ENCODE measurements around the gene RACK1. TPM values are rescaled to one million over a fixed set of nuclear protein-coding genes. Genes with fewer than 3 reads are reported as not detected.

Gene RACK1
- total and polyA plus RNA-seq, 4 donors = 1,370 to 2,875 (median 1,528) TPM

- H3K4me3 ChIP-seq (ENCODE audit: low read depth, low read length) = no peak overlapping the region
- H3K36me3 ChIP-seq (ENCODE audit: control insufficient read depth, insufficient read depth, low read length) = no peaks in the 10 kb centered on the region
- no CpG with 5 or more reads among the region's 4 CpGs for WGBS (ENCODE audit: insufficient coverage)
- no peaks in the 10 kb centered on the region for H3K9me3 ChIP-seq (ENCODE audit: control insufficient read depth, insufficient read depth, low read length)
- H3K27ac ChIP-seq (ENCODE audit: low read depth, low read length) = no peak overlapping the region
- peaks cover 49% of the 10 kb centered on the region for H3K27me3 ChIP-seq (ENCODE audit: control insufficient read depth, insufficient read depth, low read length)
- peaks cover 20% of the 10 kb centered on the region for H3K4me1 ChIP-seq (ENCODE audit: control insufficient read depth, insufficient read depth, low read length)
- DNase-seq (ENCODE audit: low read depth in 4 of 6, low spot score in 6 of 6) = no peak
These were observed 42.9 kb downstream of the RACK1 start for GRCh38 chr5:181200816-181201215.

- Histone ChIP-seq H3K4me1 (ENCODE audit: control insufficient read depth, insufficient read depth, low read length) (peaks cover 14% of the 10 kb centered on the region), H3K9me3 (ENCODE audit: control insufficient read depth, insufficient read depth, low read length) (no peaks in the 10 kb centered on the region), H3K27me3 (ENCODE audit: control insufficient read depth, insufficient read depth, low read length) (peaks cover 53% of the 10 kb centered on the region), H3K27ac (ENCODE audit: low read depth, low read length) (no peak overlapping the region), H3K4me3 (ENCODE audit: low read depth, low read length) (no peak overlapping the region), H3K36me3 (ENCODE audit: control insufficient read depth, insufficient read depth, low read length) (peaks cover 4% of the 10 kb centered on the region)
- DNase-seq (ENCODE audit: low read depth in 4 of 6, low spot score in 6 of 6) = no peak
- WGBS (ENCODE audit: insufficient coverage) = 55% methylated on average over 9 of the region's 12 CpGs
These were observed 43.6 kb downstream of the RACK1 start for GRCh38 chr5:181199881-181200638.

- peaks cover 17% of the 10 kb centered on the region for H3K4me1 ChIP-seq (ENCODE audit: control insufficient read depth, insufficient read depth, low read length)
- H3K4me3 ChIP-seq (ENCODE audit: low read depth, low read length) = no peak overlapping the region
- DNase-seq (ENCODE audit: low read depth in 4 of 6, low spot score in 6 of 6) = no peak
- 28% methylated on average over 8 of the region's 9 CpGs for WGBS (ENCODE audit: insufficient coverage)
- peaks cover 7% of the 10 kb centered on the region for H3K36me3 ChIP-seq (ENCODE audit: control insufficient read depth, insufficient read depth, low read length)
- no peak overlapping the region for H3K27ac ChIP-seq (ENCODE audit: low read depth, low read length)
- H3K27me3 ChIP-seq (ENCODE audit: control insufficient read depth, insufficient read depth, low read length) = peaks cover 55% of the 10 kb centered on the region
- no peaks in the 10 kb centered on the region for H3K9me3 ChIP-seq (ENCODE audit: control insufficient read depth, insufficient read depth, low read length)
These were observed 44.7 kb downstream of the RACK1 start for GRCh38 chr5:181198905-181199519.

GRCh38 chr5:181198106-181198685, 45.5 kb downstream of the RACK1 start:
- H3K27ac ChIP-seq (ENCODE audit: low read depth, low read length) = no peak overlapping the region
- H3K4me3 ChIP-seq (ENCODE audit: low read depth, low read length) = no peak overlapping the region
- no peak for DNase-seq (ENCODE audit: low read depth in 4 of 6, low spot score in 6 of 6)
- peaks cover 9% of the 10 kb centered on the region for H3K4me1 ChIP-seq (ENCODE audit: control insufficient read depth, insufficient read depth, low read length)
- peaks cover 7% of the 10 kb centered on the region for H3K36me3 ChIP-seq (ENCODE audit: control insufficient read depth, insufficient read depth, low read length)
- no peaks in the 10 kb centered on the region for H3K9me3 ChIP-seq (ENCODE audit: control insufficient read depth, insufficient read depth, low read length)
- 78% methylated on average over 9 of the region's 12 CpGs for WGBS (ENCODE audit: insufficient coverage)
- peaks cover 47% of the 10 kb centered on the region for H3K27me3 ChIP-seq (ENCODE audit: control insufficient read depth, insufficient read depth, low read length)

- Histone ChIP-seq H3K4me1 (ENCODE audit: control insufficient read depth, insufficient read depth, low read length) (peaks cover 11% of the 10 kb centered on the region), H3K27ac (ENCODE audit: low read depth, low read length) (no peak overlapping the region), H3K9me3 (ENCODE audit: control insufficient read depth, insufficient read depth, low read length) (no peaks in the 10 kb centered on the region), H3K27me3 (ENCODE audit: control insufficient read depth, insufficient read depth, low read length) (peaks cover 41% of the 10 kb centered on the region), H3K36me3 (ENCODE audit: control insufficient read depth, insufficient read depth, low read length) (peaks cover 7% of the 10 kb centered on the region), H3K4me3 (ENCODE audit: low read depth, low read length) (no peak overlapping the region)
- no peak for DNase-seq (ENCODE audit: low read depth in 4 of 6, low spot score in 6 of 6)
- WGBS (ENCODE audit: insufficient coverage) = 83% methylated on average over 5 of the region's 8 CpGs
These were observed 46.3 kb downstream of the RACK1 start for GRCh38 chr5:181197326-181197951.

- H3K9me3 ChIP-seq (ENCODE audit: control insufficient read depth, insufficient read depth, low read length) = no peaks in the 10 kb centered on the region
- H3K36me3 ChIP-seq (ENCODE audit: control insufficient read depth, insufficient read depth, low read length) = peaks cover 7% of the 10 kb centered on the region
- DNase-seq (ENCODE audit: low read depth in 4 of 6, low spot score in 6 of 6) = no peak
- H3K27me3 ChIP-seq (ENCODE audit: control insufficient read depth, insufficient read depth, low read length) = peaks cover 24% of the 10 kb centered on the region
- 45% methylated on average over 45 of the region's 45 CpGs for WGBS (ENCODE audit: insufficient coverage)
- H3K4me3 ChIP-seq (ENCODE audit: low read depth, low read length) = no peak overlapping the region
- H3K27ac ChIP-seq (ENCODE audit: low read depth, low read length) = no peak overlapping the region
- peaks cover 26% of the 10 kb centered on the region for H3K4me1 ChIP-seq (ENCODE audit: control insufficient read depth, insufficient read depth, low read length)
These were observed 48.4 kb downstream of the RACK1 start for GRCh38 chr5:181195249-181195761.

- Histone ChIP-seq H3K4me3 (ENCODE audit: low read depth, low read length) (no peak overlapping the region), H3K36me3 (ENCODE audit: control insufficient read depth, insufficient read depth, low read length) (peaks cover 7% of the 10 kb centered on the region), H3K9me3 (ENCODE audit: control insufficient read depth, insufficient read depth, low read length) (no peaks in the 10 kb centered on the region), H3K4me1 (ENCODE audit: control insufficient read depth, insufficient read depth, low read length) (peaks cover 33% of the 10 kb centered on the region), H3K27me3 (ENCODE audit: control insufficient read depth, insufficient read depth, low read length) (peaks cover 18% of the 10 kb centered on the region), H3K27ac (ENCODE audit: low read depth, low read length) (no peak overlapping the region)
- WGBS (ENCODE audit: insufficient coverage) = 53% methylated on average over 21 of the region's 21 CpGs
- peak in 1 of 6 donors; percentile 28 for DNase-seq (ENCODE audit: low read depth in 4 of 6, low spot score in 6 of 6)
These were observed 49.0 kb downstream of the RACK1 start for GRCh38 chr5:181194489-181195248.

- Histone ChIP-seq H3K27me3 (ENCODE audit: control insufficient read depth, insufficient read depth, low read length) (peaks cover 14% of the 10 kb centered on the region), H3K36me3 (ENCODE audit: control insufficient read depth, insufficient read depth, low read length) (peaks cover 7% of the 10 kb centered on the region), H3K4me1 (ENCODE audit: control insufficient read depth, insufficient read depth, low read length) (peaks cover 33% of the 10 kb centered on the region), H3K9me3 (ENCODE audit: control insufficient read depth, insufficient read depth, low read length) (no peaks in the 10 kb centered on the region), H3K4me3 (ENCODE audit: low read depth, low read length) (no peak overlapping the region), H3K27ac (ENCODE audit: low read depth, low read length) (no peak overlapping the region)
- DNase-seq (ENCODE audit: low read depth in 4 of 6, low spot score in 6 of 6) = no peak
- WGBS (ENCODE audit: insufficient coverage) = 100% methylated on average over 1 of the region's 2 CpGs
These were observed 50.0 kb downstream of the RACK1 start for GRCh38 chr5:181193656-181194055.
